Activated T-cell treated with anti-CD3 and anti-CD28 coated beads, Interleukin-2, amount 50 U/mL, for 24 hours (primary cell): ENCODE measurements around the gene ATP10A.
"Not testable (repeated sequence)": the region's sequence is repeated elsewhere in the genome, so short reads cannot be mapped to it uniquely, and the experiment has no call there.

ENCODE experiments used
- DNase-seq: peaks from one replicate; pipeline ENCODE4 v3.0.0-alpha.2; 2020
- H3K27ac Mint-ChIP-seq: 2 replicates; pipeline ENCODE4 v1.8.0; 2020; ENCODE audit warnings: mild to moderate bottlenecking, mixed read lengths
- H3K27me3 Mint-ChIP-seq: 2 replicates; pipeline ENCODE4 v1.8.0; 2020; ENCODE audit warnings: mixed read lengths
- H3K36me3 Mint-ChIP-seq: 2 replicates; pipeline ENCODE4 v1.8.0; 2020; ENCODE audit warnings: low read depth, mixed read lengths
- H3K4me1 Mint-ChIP-seq: 2 replicates; pipeline ENCODE4 v1.8.0; 2020; ENCODE audit warnings: low read depth, mixed read lengths
- H3K4me3 Mint-ChIP-seq: 2 replicates; pipeline ENCODE4 v1.8.0; 2020; ENCODE audit warnings: mild to moderate bottlenecking, moderate library complexity, mixed read lengths
- H3K9me3 Mint-ChIP-seq: 2 replicates; pipeline ENCODE4 v1.8.0; 2020; ENCODE audit warnings: mixed read lengths

The ATP10A gene

GRCh38 chr15:25763954-25764353 is 99.2 kb downstream of the ATP10A start:
- no peak for DNase-seq
- H3K27ac Mint-ChIP-seq, result no peak overlapping the region
- no peak overlapping the region for H3K4me3 Mint-ChIP-seq
- H3K4me1 Mint-ChIP-seq, result peaks cover 21% of the 10 kb centered on the region
- no peaks in the 10 kb centered on the region for H3K9me3 Mint-ChIP-seq
- peaks cover 88% of the 10 kb centered on the region for H3K36me3 Mint-ChIP-seq
- no peaks in the 10 kb centered on the region for H3K27me3 Mint-ChIP-seq

- H3K27ac Mint-ChIP-seq, result no peak overlapping the region
- H3K27me3 Mint-ChIP-seq, result no peaks in the 10 kb centered on the region
- no peaks in the 10 kb centered on the region for H3K9me3 Mint-ChIP-seq
- peaks cover 23% of the 10 kb centered on the region for H3K4me1 Mint-ChIP-seq
- no peak overlapping the region for H3K4me3 Mint-ChIP-seq
- peaks cover 85% of the 10 kb centered on the region for H3K36me3 Mint-ChIP-seq
- no peak for DNase-seq
These were observed 99.8 kb downstream of the ATP10A start for GRCh38 chr15:25763331-25763751.

- H3K4me3 Mint-ChIP-seq, result no peak overlapping the region
- no peaks in the 10 kb centered on the region for H3K27me3 Mint-ChIP-seq
- no peak for DNase-seq
- H3K27ac Mint-ChIP-seq, result peak overlapping the region; percentile 66
- H3K4me1 Mint-ChIP-seq, result peaks cover 23% of the 10 kb centered on the region
- H3K36me3 Mint-ChIP-seq, result peaks cover 74% of the 10 kb centered on the region
- H3K9me3 Mint-ChIP-seq, result no peaks in the 10 kb centered on the region
These were observed 101.0 kb downstream of the ATP10A start for GRCh38 chr15:25761971-25762662.

- Mint-ChIP-seq H3K36me3 (peaks cover 71% of the 10 kb centered on the region), H3K4me1 (peaks cover 22% of the 10 kb centered on the region), H3K9me3 (no peaks in the 10 kb centered on the region), H3K27ac (no peak overlapping the region), H3K4me3 (no peak overlapping the region), H3K27me3 (no peaks in the 10 kb centered on the region)
- DNase-seq, result no peak
These were observed 103.7 kb downstream of the ATP10A start for GRCh38 chr15:25759421-25759820.

GRCh38 chr15:25758612-25759011 is 104.5 kb downstream of the ATP10A start:
- H3K4me1 Mint-ChIP-seq, result peaks cover 20% of the 10 kb centered on the region
- H3K27me3 Mint-ChIP-seq, H3K9me3 Mint-ChIP-seq, H3K4me3 Mint-ChIP-seq, H3K27ac Mint-ChIP-seq, DNase-seq: not testable (repeated sequence)
- peaks cover 71% of the 10 kb centered on the region for H3K36me3 Mint-ChIP-seq

- Mint-ChIP-seq H3K9me3 (no peaks in the 10 kb centered on the region), H3K27me3 (no peaks in the 10 kb centered on the region), H3K4me3 (no peak overlapping the region), H3K27ac (peak overlapping the region; percentile 44), H3K36me3 (peaks cover 26% of the 10 kb centered on the region), H3K4me1 (peaks cover 40% of the 10 kb centered on the region)
- DNase-seq, result no peak
These were observed 119.4 kb downstream of the ATP10A start for GRCh38 chr15:25743548-25744275.

GRCh38 chr15:25742776-25743547 is 120.2 kb downstream of the ATP10A start:
- H3K4me3 Mint-ChIP-seq, result no peak overlapping the region
- peak overlapping the region; percentile 44 for H3K27ac Mint-ChIP-seq
- no peak for DNase-seq
- H3K36me3 Mint-ChIP-seq, result peaks cover 19% of the 10 kb centered on the region
- peaks cover 44% of the 10 kb centered on the region for H3K4me1 Mint-ChIP-seq
- no peaks in the 10 kb centered on the region for H3K27me3 Mint-ChIP-seq
- no peaks in the 10 kb centered on the region for H3K9me3 Mint-ChIP-seq

- H3K27me3 Mint-ChIP-seq, result no peaks in the 10 kb centered on the region
- no peak overlapping the region for H3K27ac Mint-ChIP-seq
- peaks cover 19% of the 10 kb centered on the region for H3K36me3 Mint-ChIP-seq
- H3K9me3 Mint-ChIP-seq, result no peaks in the 10 kb centered on the region
- no peak for DNase-seq
- peaks cover 44% of the 10 kb centered on the region for H3K4me1 Mint-ChIP-seq
- no peak overlapping the region for H3K4me3 Mint-ChIP-seq
These were observed 120.9 kb downstream of the ATP10A start for GRCh38 chr15:25742041-25742730.

- Mint-ChIP-seq H3K9me3 (no peaks in the 10 kb centered on the region), H3K27me3 (no peaks in the 10 kb centered on the region), H3K4me3 (no peak overlapping the region), H3K27ac (no peak overlapping the region), H3K36me3 (peaks cover 25% of the 10 kb centered on the region), H3K4me1 (peaks cover 44% of the 10 kb centered on the region)
- DNase-seq, result no peak
These were observed 121.9 kb downstream of the ATP10A start for GRCh38 chr15:25741256-25741580.

GRCh38 chr15:25740383-25741255 is 122.5 kb downstream of the ATP10A start:
- Mint-ChIP-seq H3K36me3 (peaks cover 29% of the 10 kb centered on the region), H3K27ac (peak overlapping the region; percentile 1), H3K4me3 (no peak overlapping the region), H3K9me3 (no peaks in the 10 kb centered on the region), H3K4me1 (peaks cover 43% of the 10 kb centered on the region), H3K27me3 (no peaks in the 10 kb centered on the region)
- no peak for DNase-seq

GRCh38 chr15:25739687-25740121 is 123.4 kb downstream of the ATP10A start:
- Mint-ChIP-seq H3K27ac (peak overlapping the region; percentile 53), H3K9me3 (no peaks in the 10 kb centered on the region), H3K4me3 (no peak overlapping the region), H3K4me1 (peaks cover 42% of the 10 kb centered on the region), H3K36me3 (peaks cover 35% of the 10 kb centered on the region), H3K27me3 (no peaks in the 10 kb centered on the region)
- DNase-seq, result no peak

- DNase-seq, result no peak
- Mint-ChIP-seq H3K27ac (peak overlapping the region; percentile 39), H3K4me1 (peaks cover 36% of the 10 kb centered on the region), H3K27me3 (no peaks in the 10 kb centered on the region), H3K9me3 (no peaks in the 10 kb centered on the region), H3K4me3 (no peak overlapping the region), H3K36me3 (peaks cover 42% of the 10 kb centered on the region)
These were observed 124.8 kb downstream of the ATP10A start for GRCh38 chr15:25738171-25738965.

GRCh38 chr15:25737218-25737643 is 125.9 kb downstream of the ATP10A start:
- H3K4me3 Mint-ChIP-seq, result no peak overlapping the region
- H3K27me3 Mint-ChIP-seq, result no peaks in the 10 kb centered on the region
- DNase-seq, result no peak
- no peak overlapping the region for H3K27ac Mint-ChIP-seq
- H3K4me1 Mint-ChIP-seq, result peaks cover 29% of the 10 kb centered on the region
- peaks cover 46% of the 10 kb centered on the region for H3K36me3 Mint-ChIP-seq
- H3K9me3 Mint-ChIP-seq, result no peaks in the 10 kb centered on the region
